H1 (cell line): Measurements from ENCODE around the gene SMIM35. TPM values are rescaled to one million over a fixed set of nuclear protein-coding genes. Genes with fewer than 3 reads are reported as not detected.
"Not testable (repeated sequence)": the region's sequence is repeated elsewhere in the genome, so short reads cannot be mapped to it uniquely, and the experiment has no call there.

Experiments used
- CTCF ChIA-PET: fragments of 300-600 bp; sonication (Branson Sonifier 250); formaldehyde crosslinking; loops from one replicate; lab custom pipeline; 2021; ENCODE audit not compliant: partially characterized antibody; lab: Charles Lee
- POLR2A ChIA-PET: fragments of 300-600 bp; sonication (Branson Sonifier 250); formaldehyde crosslinking; loops from one replicate; lab custom pipeline; 2021; ENCODE audit warnings: inconsistent platforms; ENCODE audit not compliant: partially characterized antibody; lab: Charles Lee
- DNase-seq, 2 experiments: peaks; one replicate each; pipeline versions ENCODE4 v3.0.0 to v3.0.0-alpha.2; 2010 to 2022; ENCODE audit warnings: low spot score in 2 of 2, low read depth in 1 of 2, mixed read lengths in 1 of 2
- FAIRE-seq: peaks from 2 replicates; lab custom pipeline; 2011; peaks lifted over from hg19 to GRCh38; lab: Jason Lieb, UNC
- H2AFZ ChIP-seq: 2 replicates; pipeline ENCODE4 v1.8.1; 2012; ENCODE audit warnings: low read length, inconsistent platforms
- H2AK5ac ChIP-seq: 2 replicates; pipeline ENCODE4 v1.6.1; 2013; ENCODE audit warnings: low read depth, low read length
- H2BK120ac ChIP-seq: replicated peaks from 2 replicates; pipeline ENCODE3; 2013; ENCODE audit warnings: low read depth, low read length, inconsistent platforms
- H2BK12ac ChIP-seq: 2 replicates; pipeline ENCODE4 v1.6.1; 2013; ENCODE audit warnings: low read depth, low read length
- H2BK15ac ChIP-seq: 2 replicates; pipeline ENCODE4 v1.6.1; 2013; ENCODE audit warnings: low read length
- H2BK20ac ChIP-seq: 2 replicates; pipeline ENCODE4 v1.6.1; 2013; ENCODE audit warnings: low read length
- H2BK5ac ChIP-seq: 2 replicates; pipeline ENCODE4 v1.6.1; 2013; ENCODE audit warnings: low read depth, low read length
- H3K14ac ChIP-seq: 2 replicates; pipeline ENCODE4 v1.6.1; 2013; ENCODE audit warnings: inconsistent platforms; ENCODE audit not compliant: insufficient read length
- H3K18ac ChIP-seq: 2 replicates; pipeline ENCODE4 v1.6.1; 2013; ENCODE audit warnings: low read length; ENCODE audit errors: extremely low read depth
- H3K23ac ChIP-seq: 2 replicates; pipeline ENCODE4 v1.6.1; 2013; ENCODE audit warnings: inconsistent platforms; ENCODE audit not compliant: insufficient read length
- H3K23me2 ChIP-seq: 2 replicates; pipeline ENCODE4 v1.6.1; 2013; ENCODE audit warnings: low read depth, low read length
- H3K27ac ChIP-seq: 2 replicates; pipeline ENCODE4 v1.6.1; 2011; ENCODE audit warnings: low read depth, low read length, inconsistent platforms
- H3K27me3 ChIP-seq, 4 experiments: replicated peaks in 1 of 4; 1 replicate in 1 of 4; 2 replicates in 3 of 4; pipeline versions ENCODE4 v1.6.1 to v1.8.1; 2011 to 2013; ENCODE audit warnings: low read length in 3 of 4, mild to moderate bottlenecking in 3 of 4, inconsistent platforms in 2 of 4, mixed read lengths in 2 of 4, moderate library complexity in 1 of 4; ENCODE audit not compliant: control insufficient read depth in 3 of 4, insufficient read depth in 3 of 4; ENCODE audit errors: extremely low read depth in 1 of 4
- H3K36me3 ChIP-seq, 4 experiments: 2 replicates each; pipeline versions ENCODE4 v1.6.1 to v1.8.1; 2011 to 2013; ENCODE audit warnings: mild to moderate bottlenecking in 4 of 4, low read length in 3 of 4, moderate library complexity in 2 of 4, control low read depth in 1 of 4, inconsistent platforms in 1 of 4; ENCODE audit not compliant: insufficient read depth in 4 of 4, control insufficient read depth in 2 of 4
- H3K4ac ChIP-seq: replicated peaks from 2 replicates; pipeline ENCODE3; 2013; ENCODE audit warnings: low read length, low read depth, mixed read lengths, inconsistent platforms; ENCODE audit not compliant: insufficient read length
- H3K4me1 ChIP-seq, 4 experiments: replicated peaks in 1 of 4; 1 replicate in 1 of 4; 2 replicates in 3 of 4; pipeline versions ENCODE4 v1.6.1 to v1.8.1; 2011 to 2013; ENCODE audit warnings: low read length in 3 of 4, inconsistent platforms in 2 of 4, mixed read lengths in 1 of 4; ENCODE audit not compliant: insufficient read depth in 4 of 4, control insufficient read depth in 3 of 4
- H3K4me2 ChIP-seq, 2 experiments: 2 replicates each; pipeline versions ENCODE4 v1.6.1 to v1.8.1; 2011 to 2013; ENCODE audit warnings: low read depth in 2 of 2, low read length in 2 of 2, control low read depth in 1 of 2, inconsistent platforms in 1 of 2, mild to moderate bottlenecking in 1 of 2; ENCODE audit not compliant: insufficient read depth in 1 of 2
- H3K4me3 ChIP-seq, 4 experiments: fragments of 200-600, 300-600 bp in 1 of 4; sonication (generic), shearing (Covaris generic), sonication (Bioruptor Twin) in 1 of 4; 2 replicates each; pipeline versions ENCODE4 v1.5.1 to v1.8.1; 2011 to 2016; ENCODE audit warnings: low read length in 4 of 4, low read depth in 3 of 4, control low read depth in 2 of 4, inconsistent platforms in 2 of 4, mild to moderate bottlenecking in 2 of 4, mixed read lengths in 1 of 4, moderate library complexity in 1 of 4; ENCODE audit not compliant: insufficient read depth in 2 of 4; ENCODE audit errors: extremely low read depth in 1 of 4
- H3K56ac ChIP-seq: replicated peaks from 2 replicates; pipeline ENCODE3; 2013; ENCODE audit warnings: low read depth, mild to moderate bottlenecking, mixed read lengths, low read length, inconsistent platforms; ENCODE audit not compliant: insufficient read length
- H3K79me1 ChIP-seq: 2 replicates; pipeline ENCODE4 v1.6.1; 2013; ENCODE audit warnings: low read depth, low read length, control low read depth
- H3K79me2 ChIP-seq, 2 experiments: 2 replicates each; pipeline versions ENCODE4 v1.6.1 to v1.8.1; 2012 to 2013; ENCODE audit warnings: low read length in 2 of 2, mild to moderate bottlenecking in 2 of 2, inconsistent platforms in 1 of 2; ENCODE audit not compliant: insufficient read depth in 2 of 2, control insufficient read depth in 1 of 2
- H3K9ac ChIP-seq, 4 experiments: replicated peaks in 1 of 4; 1 replicate in 1 of 4; 2 replicates in 3 of 4; pipeline versions ENCODE4 v1.6.1 to v1.8.1; 2011 to 2013; ENCODE audit warnings: low read depth in 3 of 4, low read length in 3 of 4, control low read depth in 2 of 4, mild to moderate bottlenecking in 2 of 4, moderate library complexity in 2 of 4, inconsistent platforms in 1 of 4; ENCODE audit errors: extremely low read depth in 1 of 4
- H3K9me3 ChIP-seq, 2 experiments: 2 replicates each; pipeline versions ENCODE4 v1.6.1 to v1.8.1; 2012 to 2013; ENCODE audit warnings: mild to moderate bottlenecking in 2 of 2, moderate library complexity in 2 of 2, control low read depth in 1 of 2, inconsistent platforms in 1 of 2, low read depth in 1 of 2, low read length in 1 of 2, mixed read lengths in 1 of 2; ENCODE audit not compliant: insufficient read depth in 2 of 2
- H4K20me1 ChIP-seq, 2 experiments: replicated peaks in 1 of 2; 2 replicates each; pipeline versions ENCODE3 to v1.8.1; 2011 to 2013; ENCODE audit warnings: inconsistent platforms in 2 of 2, low read length in 2 of 2, mild to moderate bottlenecking in 1 of 2; ENCODE audit not compliant: insufficient read depth in 2 of 2, control insufficient read depth in 1 of 2
- H4K5ac ChIP-seq: 2 replicates; pipeline ENCODE4 v1.6.1; 2013; ENCODE audit warnings: low read length, low read depth, mixed read lengths, inconsistent platforms; ENCODE audit not compliant: insufficient read length
- H4K8ac ChIP-seq: 2 replicates; pipeline ENCODE4 v1.8.0; 2013; ENCODE audit warnings: mild to moderate bottlenecking, moderate library complexity, low read length, inconsistent platforms; ENCODE audit not compliant: insufficient read depth; ENCODE audit errors: extremely low read depth
- H4K91ac ChIP-seq: replicated peaks from 2 replicates; pipeline ENCODE3; 2013; ENCODE audit warnings: low read length, mixed read lengths, inconsistent platforms; ENCODE audit not compliant: insufficient read length
- WGBS, 2 experiments: shearing (Covaris generic) in 1 of 2; methylation state at CpG; one replicate each; pipeline versions ENCODE4 v1.1.6 to v1.1.7; 2013 to 2015; ENCODE audit warnings: low lambda C conversion rate in 2 of 2, mixed read lengths in 2 of 2, inconsistent platforms in 1 of 2, low coverage in 1 of 2, missing lambda C conversion rate in 1 of 2; ENCODE audit not compliant: insufficient replicate concordance in 2 of 2, insufficient coverage in 1 of 2, insufficient read length in 1 of 2; ENCODE audit errors: extremely low coverage in 1 of 2, missing lambda C conversion rate in 1 of 2; 5-methylcytosine and 5-hydroxymethylcytosine counted together
- polyA plus RNA-seq, 7 experiments: library from polyadenylated mRNA; depleted of rRNA in 3 of 7; stranded (reverse) in 5 of 7; unstranded in 2 of 7; fragments of >200 nt in 5 of 7; fragments of 200-250 nt in 2 of 7; gene quantifications; 1 replicate in 5 of 7; 2 replicates in 1 of 7; 4 replicates in 1 of 7; pipeline versions ENCODE4 v1.2.1 to v1.2.3, GENCODE V29; 2011 to 2013; ENCODE audit warnings: missing spikeins in 2 of 7, mixed read lengths in 2 of 7
- total RNA-seq: library from RNA; stranded (reverse); fragmentation: NEBNext Ultra II Directional; extraction: Animal tissue kit (Norgen Biotek cat#: 25700); gene quantifications from 2 replicates; pipeline ENCODE4 v1.2.1, GENCODE V29; 2021

SMIM35 gene
- total and polyA plus RNA-seq, 2 of the 8 experiments (the other 6 are each of a cell fraction or from before 2014, with no cell fraction given) = not detected

DNA sequence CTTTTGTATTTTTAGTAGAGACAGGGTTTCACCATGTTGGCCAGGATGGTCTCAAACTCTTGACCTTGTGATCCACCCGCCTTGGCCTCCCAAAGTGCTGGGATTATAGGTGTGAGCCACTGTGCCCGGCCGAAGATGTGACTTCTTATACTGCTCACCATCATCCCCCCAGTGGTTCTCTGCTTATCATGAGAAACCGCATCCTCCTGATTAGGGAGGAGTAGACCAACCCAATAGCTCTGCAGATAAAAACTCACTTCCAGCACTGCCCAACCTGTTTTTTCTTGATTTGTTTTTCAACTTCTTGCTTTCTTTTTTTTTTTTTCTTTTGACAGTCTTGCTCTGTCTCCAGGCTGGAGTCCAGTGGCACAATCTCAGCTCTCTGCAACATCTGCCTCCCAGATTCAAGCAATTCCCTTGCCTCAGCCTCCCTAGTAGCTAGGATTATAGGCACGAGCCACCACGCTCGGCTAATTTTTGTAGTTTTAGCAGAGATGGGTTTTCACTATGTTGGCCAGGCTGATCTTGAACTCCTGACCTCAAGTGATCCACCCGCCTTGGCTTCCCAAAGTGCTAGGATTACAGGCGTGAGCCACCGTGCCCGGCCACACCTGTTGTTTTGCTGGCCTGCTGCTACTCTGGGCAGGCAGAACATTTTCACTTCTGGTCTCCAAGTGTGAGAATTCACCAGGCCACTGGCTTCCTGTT is 79.0 kb downstream of the SMIM35 start:
- H3K56ac ChIP-seq, H3K18ac ChIP-seq, H3K9me3 ChIP-seq, H3K4me1 ChIP-seq, H3K4me2 ChIP-seq, H2BK15ac ChIP-seq, H3K79me2 ChIP-seq, H3K79me1 ChIP-seq, H2BK120ac ChIP-seq, H2AK5ac ChIP-seq, H3K27me3 ChIP-seq, H3K4ac ChIP-seq, FAIRE-seq, H4K5ac ChIP-seq, H3K23me2 ChIP-seq, H3K4me3 ChIP-seq, H3K9ac ChIP-seq, H2BK12ac ChIP-seq, H4K20me1 ChIP-seq, H3K27ac ChIP-seq, H3K36me3 ChIP-seq, H2BK20ac ChIP-seq, POLR2A ChIA-PET, H2AFZ ChIP-seq, H4K8ac ChIP-seq, H4K91ac ChIP-seq, H3K14ac ChIP-seq, H3K23ac ChIP-seq, H2BK5ac ChIP-seq: not testable (repeated sequence)
- 90% methylated on average over 11 of the region's 11 CpGs; no CpG with 5 or more reads in 1 of the 2 experiments for WGBS, 2 experiments
- peak in 1 of 2 experiments; percentile 10 for DNase-seq
- CTCF ChIA-PET = interaction anchor here (0.7 to 1.5 kb wide), 6 partner anchors 9 to 201 kb away, joined by 3 to 7 read pairs (median 3); no protein-coding TSS in a partner anchor
